IMR-90 (cell line): ENCODE measurements around the gene TBC1D3B. TPM values are rescaled to one million over a fixed set of nuclear protein-coding genes. Genes with fewer than 3 reads are reported as not detected.

Experiments
- ATAC-seq: fragments of 200-7000 bp; cut with Tn5 transposase; 2 replicates; pipeline ENCODE4 v1.9.1; 2020; ENCODE audit warnings: low read depth, mild to moderate bottlenecking, moderate library complexity
- BruUV-seq: library from RNA; stranded (reverse); fragments of 400-500 nt; replicated peaks from 2 replicates; lab custom pipeline; 2021; lab: Mats Ljungman, UMichigan
- CTCF ChIA-PET: fragments of 300-600 bp; formaldehyde crosslinking; extraction: SDS; loops from one replicate; lab custom pipeline; 2021; ENCODE audit warnings: antibody characterized with exemption; lab: Yijun Ruan, JAX
- POLR2A ChIA-PET: fragments of 300-600 bp; sonication (Branson Sonifier 250); formaldehyde crosslinking; loops from one replicate; lab custom pipeline; 2022; ENCODE audit warnings: antibody characterized with exemption; ENCODE audit not compliant: unreplicated experiment; lab: Charles Lee
- DNase-seq: peaks from one replicate; pipeline ENCODE4 v3.0.0; 2013
- H2AFZ ChIP-seq: replicated peaks from 2 replicates; pipeline ENCODE3; 2013; ENCODE audit warnings: low read length, mild to moderate bottlenecking; ENCODE audit not compliant: poor library complexity
- H2AK5ac ChIP-seq: 2 replicates; pipeline ENCODE4 v1.6.1; 2013; ENCODE audit warnings: low read depth, low read length, inconsistent platforms
- H2AK9ac ChIP-seq: replicated peaks from 2 replicates; pipeline ENCODE3; 2013; ENCODE audit warnings: mild to moderate bottlenecking, low read depth, low read length, moderate library complexity; ENCODE audit not compliant: poor library complexity
- H2BK120ac ChIP-seq: 2 replicates; pipeline ENCODE4 v1.6.1; 2013; ENCODE audit warnings: low read depth, low read length, inconsistent platforms
- H2BK15ac ChIP-seq: 3 replicates; pipeline ENCODE4 v1.6.1; 2013; ENCODE audit warnings: low read depth, low read length, inconsistent platforms
- H2BK20ac ChIP-seq: 2 replicates; pipeline ENCODE4 v1.6.1; 2013; ENCODE audit warnings: low read depth, mild to moderate bottlenecking, inconsistent platforms, low read length, moderate library complexity
- H2BK5ac ChIP-seq: 2 replicates; pipeline ENCODE4 v1.6.1; 2013; ENCODE audit warnings: mild to moderate bottlenecking, low read depth, low read length, inconsistent platforms; ENCODE audit not compliant: poor library complexity, severe bottlenecking
- H3K14ac ChIP-seq: replicated peaks from 2 replicates; pipeline ENCODE4 v1.6.1; 2013; ENCODE audit warnings: low read depth, low read length, inconsistent platforms
- H3K18ac ChIP-seq: 2 replicates; pipeline ENCODE4 v1.6.1; 2013; ENCODE audit warnings: low read depth, low read length, control low read depth
- H3K23ac ChIP-seq: 2 replicates; pipeline ENCODE4 v1.6.1; 2013; ENCODE audit warnings: low read depth, low read length, inconsistent platforms
- H3K27ac ChIP-seq: 2 replicates; pipeline ENCODE4 v1.5.1; 2013; ENCODE audit warnings: mild to moderate bottlenecking, control low read depth, low read length; ENCODE audit not compliant: insufficient read depth
- H3K27me3 ChIP-seq: 2 replicates; pipeline ENCODE4 v1.6.1; 2013; ENCODE audit warnings: low read length; ENCODE audit not compliant: control insufficient read depth, insufficient read depth
- H3K36me3 ChIP-seq: 2 replicates; pipeline ENCODE4 v1.6.1; 2013; ENCODE audit warnings: low read length, mixed read lengths; ENCODE audit not compliant: control insufficient read depth, insufficient read depth
- H3K4ac ChIP-seq: 2 replicates; pipeline ENCODE4 v1.6.1; 2013; ENCODE audit warnings: low read depth, low read length, inconsistent platforms
- H3K4me1 ChIP-seq: 2 replicates; pipeline ENCODE4 v1.6.1; 2013; ENCODE audit warnings: low read length, mixed read lengths; ENCODE audit not compliant: control insufficient read depth, insufficient read depth
- H3K4me2 ChIP-seq: 2 replicates; pipeline ENCODE4 v1.6.1; 2013; ENCODE audit warnings: low read depth, mild to moderate bottlenecking, control low read depth, low read length, moderate library complexity
- H3K4me3 ChIP-seq: 2 replicates; pipeline ENCODE4 v1.5.1; 2013; ENCODE audit warnings: low read depth, mild to moderate bottlenecking, control low read depth, low read length, moderate library complexity; ENCODE audit not compliant: insufficient read depth
- H3K56ac ChIP-seq: 2 replicates; pipeline ENCODE4 v1.6.1; 2013; ENCODE audit warnings: low read length, inconsistent platforms; ENCODE audit not compliant: insufficient read depth; ENCODE audit errors: extremely low read depth
- H3K79me1 ChIP-seq, 2 experiments: 2 replicates each; pipeline ENCODE4 v1.6.1; 2013; ENCODE audit warnings: low read length in 2 of 2, inconsistent platforms in 1 of 2, low read depth in 1 of 2
- H3K9ac ChIP-seq: 2 replicates; pipeline ENCODE4 v1.6.1; 2013; ENCODE audit warnings: low read depth, low read length, control low read depth
- H3K9me1 ChIP-seq: 2 replicates; pipeline ENCODE4 v1.6.1; 2013; ENCODE audit warnings: low read length, inconsistent platforms; ENCODE audit not compliant: insufficient read depth
- H3K9me3 ChIP-seq: 2 replicates; pipeline ENCODE4 v1.6.1; 2013; ENCODE audit warnings: low read length; ENCODE audit not compliant: control insufficient read depth, insufficient read depth
- H4K20me1 ChIP-seq: 2 replicates; pipeline ENCODE4 v1.6.1; 2013; ENCODE audit warnings: low read length, inconsistent platforms; ENCODE audit not compliant: insufficient read depth
- H4K5ac ChIP-seq: 2 replicates; pipeline ENCODE4 v1.6.1; 2013; ENCODE audit warnings: mild to moderate bottlenecking, low read depth, low read length, control low read depth
- H4K8ac ChIP-seq, 2 experiments: 2 replicates each; pipeline ENCODE4 v1.6.1; 2013; ENCODE audit warnings: low read depth in 2 of 2, low read length in 2 of 2, control low read depth in 1 of 2, inconsistent platforms in 1 of 2
- H4K91ac ChIP-seq: 2 replicates; pipeline ENCODE4 v1.6.1; 2013; ENCODE audit warnings: low read depth, low read length, inconsistent platforms; ENCODE audit not compliant: insufficient read depth
- MAFK ChIP-seq: IDR thresholded peaks from 2 replicates; pipeline ENCODE4 v1.6.1; 2012; ENCODE audit warnings: low read depth, low read length, improper control_type of control experiment
- POLR2A ChIP-seq: IDR thresholded peaks from 2 replicates; pipeline ENCODE4 v1.6.1; 2012; ENCODE audit warnings: mild to moderate bottlenecking, low read depth, low read length
- WGBS, 2 experiments: methylation state at CpG; one replicate each; pipeline versions ENCODE4 v1.1.5 to v1.1.7; 2013; ENCODE audit warnings: missing lambda C conversion rate in 2 of 2; ENCODE audit not compliant: insufficient read length in 1 of 2; ENCODE audit errors: extremely low coverage in 2 of 2; 5-methylcytosine and 5-hydroxymethylcytosine counted together
- dilution Hi-C: fragments of 300-500 bp; cut with HindIII; formaldehyde crosslinking; loops from one replicate; pipeline ENCODE4 v1.14.3; 2018; ENCODE audit warnings: low sequenced_read_pairs; ENCODE audit not compliant: unreplicated experiment
- in situ Hi-C: fragments of 300-500 bp; cut with MboI; formaldehyde crosslinking; loops from 3 replicates; pipeline ENCODE4 v1.14.3; 2019; ENCODE audit warnings: low sequenced_read_pairs, inconsistent platforms, mixed read lengths
- intact Hi-C: fragments of 100-400 bp; cut with micrococcal nuclease; formaldehyde crosslinking; loops from 2 replicates; pipeline ENCODE4 v1.10.0; 2022
- polyA plus RNA-seq, 3 experiments: library from polyadenylated mRNA; depleted of rRNA; stranded (reverse); fragments of >200 nt; gene quantifications; 2 replicates each; pipeline ENCODE4 v1.2.3, GENCODE V29; 2012; ENCODE audit warnings: low replicate concordance in 1 of 3
- total RNA-seq: library from RNA; depleted of rRNA; stranded (reverse); fragments of >200 nt; gene quantifications from 2 replicates; pipeline ENCODE4 v1.2.3, GENCODE V29; 2012

TBC1D3B gene
- total and polyA plus RNA-seq, 2 of the 4 experiments (the other 2 are of a cell fraction) = 0.94 TPM; not detected in 1

DNA sequence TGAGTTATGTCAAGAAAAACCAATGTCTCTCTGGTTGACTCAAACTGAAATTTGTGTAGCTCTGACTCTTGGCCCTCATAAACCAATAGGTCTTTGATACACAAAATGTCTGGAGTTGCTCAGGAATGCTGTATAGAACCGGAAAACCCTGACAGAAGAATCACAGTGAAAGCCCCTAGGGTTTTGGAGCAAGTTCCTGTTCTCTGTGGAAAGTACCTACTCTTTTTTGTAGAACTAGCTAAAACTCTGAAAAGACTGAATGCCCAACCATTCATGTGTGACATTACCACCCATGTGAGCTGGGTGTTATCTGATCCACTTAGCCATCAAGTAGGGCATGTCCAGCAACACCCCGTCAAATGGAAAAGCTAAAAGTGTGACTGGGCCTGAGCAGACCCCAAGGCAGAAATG is 44.0 kb downstream of the TBC1D3B start:
- Histone ChIP-seq H3K9me1 (no peaks in the 10 kb centered on the region), H2BK15ac (no peak overlapping the region), H3K27me3 (no peaks in the 10 kb centered on the region), H3K4ac (no peak overlapping the region), H3K23ac (no peak overlapping the region), H2BK20ac (no peak overlapping the region), H4K5ac (no peak overlapping the region), H3K9me3 (no peaks in the 10 kb centered on the region), H3K27ac (no peak overlapping the region), H2AK9ac (no peak overlapping the region), H3K4me1 (no peaks in the 10 kb centered on the region), H2AK5ac (no peak overlapping the region), H2BK120ac (no peak overlapping the region), H3K9ac (no peak overlapping the region), H4K20me1 (no peaks in the 10 kb centered on the region), H4K91ac (no peak overlapping the region), H3K18ac (no peak overlapping the region), H2BK5ac (no peak overlapping the region), H3K4me2 (no peak overlapping the region), H2AFZ (no peak overlapping the region), H3K14ac (no peak overlapping the region), H4K8ac (no peak overlapping the region), H3K56ac (no peak overlapping the region), H3K4me3 (no peak overlapping the region), H3K79me1 (no peaks in the 10 kb centered on the region), H3K36me3 (no peaks in the 10 kb centered on the region)
- in situ Hi-C loops (no loop called here), dilution Hi-C loops (no loop called here), intact Hi-C loops (no loop called here)
- CTCF ChIA-PET = interaction anchor here (1.4 to 1.7 kb wide), 2 partner anchors 14 to 17 kb away, joined by 5 read pairs; no protein-coding TSS in a partner anchor
- DNase-seq (no peak), ATAC-seq (no peak)
- POLR2A ChIA-PET = no interaction called here
- no peak for TF ChIP-seq POLR2A
- TF ChIP-seq MAFK = no peak
- WGBS, 2 experiments = no CpG with 5 or more reads among the region's 2 CpGs
- no TSS peak for BruUV-seq
